ENCODE measurements around the gene S100A3.
"Not testable (repeated sequence)": the region's sequence is repeated elsewhere in the genome, so short reads cannot be mapped to it uniquely, and the experiment has no call there.

S100A3 gene, protein sequence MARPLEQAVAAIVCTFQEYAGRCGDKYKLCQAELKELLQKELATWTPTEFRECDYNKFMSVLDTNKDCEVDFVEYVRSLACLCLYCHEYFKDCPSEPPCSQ

DNA sequence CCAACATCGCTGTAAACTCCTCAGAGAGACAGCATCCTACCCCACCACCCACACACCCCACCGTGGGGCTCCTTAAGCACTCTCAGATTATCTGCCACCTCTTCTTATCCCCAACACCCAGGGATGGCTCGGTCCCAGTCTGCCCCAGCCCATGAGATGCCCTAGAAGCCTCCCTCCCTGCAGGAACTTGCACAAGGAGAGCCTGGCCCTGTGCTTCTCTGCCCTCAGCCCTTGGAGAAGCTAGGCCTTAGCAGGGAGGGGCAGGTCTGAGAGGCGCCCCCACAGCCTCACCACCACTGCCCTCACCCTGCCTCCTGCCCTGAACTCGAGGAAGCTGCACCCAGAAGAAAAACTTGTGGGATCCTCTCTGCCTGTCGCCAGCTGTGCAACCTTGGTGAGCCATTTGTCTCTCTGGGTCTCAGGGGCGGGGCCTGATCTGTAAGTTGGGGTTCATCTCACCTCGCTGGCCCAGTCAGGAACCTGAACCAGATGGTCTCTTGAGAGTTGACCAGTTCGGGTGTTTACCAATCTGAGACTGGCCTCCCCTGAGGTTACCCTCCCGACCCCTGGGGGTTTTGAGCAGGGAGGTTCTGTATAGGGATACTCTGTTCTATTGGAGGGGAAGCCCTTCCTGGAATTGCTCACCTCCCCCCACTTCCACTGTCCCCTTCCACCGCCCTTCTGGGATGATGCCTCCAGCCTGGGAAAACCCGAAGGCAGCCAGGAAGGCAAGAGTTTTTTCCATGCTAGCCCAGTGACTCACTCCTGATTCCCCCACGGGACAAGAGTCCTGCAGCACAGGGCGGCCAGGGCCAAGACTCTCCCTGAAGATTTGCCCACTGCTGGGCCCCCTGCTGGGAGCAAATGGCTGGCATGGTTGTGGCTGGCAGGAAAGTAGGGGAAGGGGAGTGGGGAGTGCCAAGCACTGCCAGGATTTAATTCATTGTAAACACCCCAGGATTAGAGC lies at the start of gene S100A3:
TSS of gene S100A3 (minus strand) at position 537 of the 967 bp plus-strand sequence. CDS start 773 bp downstream, outside the sequence.
- Mint-ChIP-seq H3K9me3 (no peaks in the 10 kb centered on the region), H3K27me3 (no peaks in the 10 kb centered on the region), H3K4me3 (no peak within 1 kb of the TSS), H3K36me3 (no peaks in the 10 kb centered on the region), H3K27ac (no peak within 1 kb of the TSS), H3K4me1 (peaks cover 37% of the 10 kb centered on the region)

DNA sequence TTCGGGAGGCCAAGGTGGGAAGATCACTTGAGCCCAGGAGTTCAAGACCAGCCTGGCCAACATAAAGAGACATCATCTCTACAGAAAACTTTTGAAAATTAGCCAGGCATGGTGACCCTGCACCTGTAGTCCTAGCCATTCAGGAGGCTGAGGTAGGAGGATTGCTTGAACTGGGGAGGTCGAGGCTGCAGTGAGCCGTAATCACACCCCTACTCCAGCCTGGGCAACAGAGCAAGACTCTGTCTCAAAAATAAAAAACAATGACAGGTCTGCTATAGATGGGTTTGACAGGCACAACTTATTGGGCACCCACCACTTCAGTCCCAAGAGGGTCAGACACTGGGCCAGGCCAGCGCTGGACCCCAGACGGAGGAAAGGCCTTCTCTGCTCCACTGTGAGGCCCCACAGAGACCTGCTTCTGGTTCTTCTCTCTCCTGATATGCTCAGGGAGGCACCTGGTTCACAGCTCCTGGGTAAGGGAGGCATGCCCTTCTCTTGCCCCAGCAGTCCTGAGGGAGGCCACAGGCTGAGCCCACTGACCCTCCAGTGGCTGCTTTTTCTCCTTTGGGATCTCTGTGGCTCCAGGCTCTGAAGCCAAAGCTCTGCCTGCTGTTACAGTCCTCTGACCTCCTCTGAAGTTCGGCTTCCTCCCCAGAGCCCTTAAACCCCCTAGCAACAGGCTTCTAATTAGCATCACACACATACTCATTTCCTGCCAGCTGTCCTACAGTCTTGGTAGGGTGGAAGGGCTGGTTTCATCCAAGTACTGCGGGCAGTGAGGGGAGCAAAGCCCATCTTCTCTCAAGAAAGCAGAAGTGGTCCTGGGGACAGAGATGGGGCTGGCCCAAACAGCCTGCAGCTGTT lies 49.5 kb upstream of the S100A3 start:
- Mint-ChIP-seq H3K9me3 (no peaks in the 10 kb centered on the region), H3K4me3 (no peak overlapping the region), H3K27ac (no peak overlapping the region), H3K27me3 (no peaks in the 10 kb centered on the region), H3K4me1 (peaks cover 15% of the 10 kb centered on the region), H3K36me3 (no peaks in the 10 kb centered on the region)

DNA sequence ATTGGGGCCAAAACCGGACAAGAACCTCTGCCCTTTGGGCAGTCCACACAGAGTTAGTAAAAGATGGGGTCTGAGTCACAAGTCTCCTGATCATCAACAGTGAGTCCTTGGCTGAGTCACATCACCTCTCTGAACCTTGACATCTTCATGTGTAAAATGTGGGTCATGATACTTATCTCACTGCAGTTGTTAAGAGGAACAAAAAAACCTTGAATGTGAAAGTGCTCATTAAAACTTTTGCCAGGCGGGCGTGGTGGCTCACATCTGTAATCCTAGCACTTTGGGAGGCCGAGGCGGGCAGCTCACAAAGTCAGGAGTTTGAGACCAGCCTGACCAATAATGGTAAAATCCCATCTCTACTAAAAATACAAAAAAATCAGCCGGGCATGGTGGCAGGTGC lies 48.1 kb upstream of the S100A3 start:
- no peak overlapping the region for H3K4me3 Mint-ChIP-seq
- H3K9me3 Mint-ChIP-seq, result no peaks in the 10 kb centered on the region
- no peak overlapping the region for H3K27ac Mint-ChIP-seq
- no peaks in the 10 kb centered on the region for H3K27me3 Mint-ChIP-seq
- H3K4me1 Mint-ChIP-seq, result peaks cover 9% of the 10 kb centered on the region
- no peaks in the 10 kb centered on the region for H3K36me3 Mint-ChIP-seq

DNA sequence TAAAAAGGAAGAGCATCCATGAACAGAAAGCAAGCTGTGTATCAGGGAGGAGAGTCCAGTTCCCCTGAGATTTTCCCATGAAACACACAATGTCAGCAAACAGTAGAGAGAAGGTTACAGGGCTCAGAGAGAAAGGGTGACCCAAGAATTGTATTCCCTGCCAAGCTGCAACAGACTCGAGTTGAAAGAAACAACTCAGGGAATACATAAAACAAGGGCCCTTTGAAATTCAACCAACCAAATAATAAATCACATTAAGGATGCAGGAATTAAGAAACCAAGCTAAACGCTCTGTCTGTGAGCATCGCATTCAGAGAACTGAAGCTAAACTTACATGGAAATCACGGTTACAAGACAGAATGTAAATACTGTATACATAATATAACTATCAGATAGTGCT lies 43.7 kb upstream of the S100A3 start:
- no peak overlapping the region for H3K4me3 Mint-ChIP-seq
- H3K27me3 Mint-ChIP-seq, result no peaks in the 10 kb centered on the region
- no peaks in the 10 kb centered on the region for H3K36me3 Mint-ChIP-seq
- no peaks in the 10 kb centered on the region for H3K4me1 Mint-ChIP-seq
- H3K27ac Mint-ChIP-seq, result no peak overlapping the region
- no peaks in the 10 kb centered on the region for H3K9me3 Mint-ChIP-seq

DNA sequence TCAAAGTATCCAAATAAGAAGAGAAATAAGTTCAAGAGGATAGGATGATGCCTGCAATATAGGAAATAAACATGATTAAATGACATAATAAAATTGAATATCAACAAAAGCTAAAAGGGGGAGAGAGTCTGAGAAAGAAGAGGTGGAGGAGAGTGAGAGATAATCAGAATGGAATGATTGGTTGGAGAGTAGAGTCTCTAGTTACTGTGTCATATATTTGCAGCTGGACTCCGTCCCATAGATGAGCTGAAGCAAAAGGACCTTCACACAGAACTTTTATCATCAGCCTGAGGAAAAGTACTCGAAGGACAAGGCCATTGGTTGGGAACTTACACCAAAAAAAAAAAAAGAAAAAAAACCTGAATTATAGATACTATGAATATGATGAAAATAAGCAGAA lies 39.4 kb upstream of the S100A3 start:
- no peaks in the 10 kb centered on the region for H3K4me1 Mint-ChIP-seq
- no peaks in the 10 kb centered on the region for H3K9me3 Mint-ChIP-seq
- no peak overlapping the region for H3K27ac Mint-ChIP-seq
- H3K36me3 Mint-ChIP-seq, result no peaks in the 10 kb centered on the region
- no peaks in the 10 kb centered on the region for H3K27me3 Mint-ChIP-seq
- no peak overlapping the region for H3K4me3 Mint-ChIP-seq

DNA sequence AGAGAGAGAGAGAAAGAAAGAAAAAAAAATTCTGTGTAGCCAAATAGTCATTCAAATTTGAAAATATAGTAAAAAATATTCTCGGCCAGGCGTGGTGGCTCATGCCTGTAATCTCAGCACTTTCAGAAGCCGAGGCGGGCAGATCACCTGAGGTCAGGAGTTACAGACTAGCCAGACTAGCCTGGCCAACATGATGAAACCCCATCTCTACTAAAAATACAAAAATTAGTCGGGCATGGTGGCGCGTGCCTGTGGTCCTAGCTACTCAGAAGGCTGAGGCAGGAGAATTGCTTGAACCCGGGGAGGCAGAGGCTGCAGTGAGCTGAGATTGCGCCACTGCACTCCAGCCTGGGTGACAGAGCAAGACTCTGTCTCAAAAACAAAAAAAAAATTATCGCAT lies 39.0 kb upstream of the S100A3 start:
- H3K9me3 Mint-ChIP-seq, H3K4me3 Mint-ChIP-seq, H3K27ac Mint-ChIP-seq, H3K36me3 Mint-ChIP-seq, H3K27me3 Mint-ChIP-seq, H3K4me1 Mint-ChIP-seq: not testable (repeated sequence)

DNA sequence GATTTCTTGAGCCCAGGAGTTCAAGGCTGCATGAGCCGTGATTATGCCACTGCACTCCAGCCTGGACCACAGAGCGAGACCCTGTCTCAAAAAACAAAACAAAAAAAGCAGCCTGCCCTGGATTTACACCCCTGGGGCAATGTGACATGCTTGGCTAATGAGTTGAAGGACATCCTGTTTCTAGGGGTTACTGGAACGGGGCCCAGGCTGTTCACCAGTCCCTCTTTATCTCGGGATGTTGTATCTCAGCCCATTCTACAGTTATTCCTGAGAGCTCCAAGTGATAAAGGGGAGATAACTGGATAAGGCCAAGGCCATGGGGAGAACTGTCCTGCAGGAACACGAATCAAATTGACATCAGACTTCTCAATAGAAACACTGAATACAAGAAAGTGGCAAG lies 38.3 kb upstream of the S100A3 start:
- Mint-ChIP-seq H3K27me3 (no peaks in the 10 kb centered on the region), H3K36me3 (no peaks in the 10 kb centered on the region), H3K4me3 (no peak overlapping the region), H3K4me1 (no peaks in the 10 kb centered on the region), H3K9me3 (no peaks in the 10 kb centered on the region), H3K27ac (no peak overlapping the region)

DNA sequence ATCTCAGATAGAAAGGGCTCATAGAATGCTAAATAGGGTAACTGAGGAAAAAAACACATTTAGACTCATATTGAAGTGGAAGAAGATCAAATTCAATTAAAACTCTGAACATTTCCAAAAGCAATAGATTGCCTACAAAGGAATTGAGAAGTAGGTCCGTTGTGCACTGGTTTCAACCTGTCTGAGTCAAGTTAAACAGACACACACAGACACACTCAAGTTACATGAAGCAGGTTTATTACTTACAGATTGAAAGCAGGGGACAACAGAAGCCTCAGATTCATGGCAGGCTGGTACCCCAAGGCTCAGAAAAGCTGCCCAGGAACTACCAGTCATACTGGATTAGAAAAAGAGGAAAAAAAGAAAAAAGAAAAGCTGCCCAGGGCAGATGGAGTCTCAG lies 37.3 kb upstream of the S100A3 start:
- Mint-ChIP-seq H3K27me3 (no peaks in the 10 kb centered on the region), H3K36me3 (no peaks in the 10 kb centered on the region), H3K27ac (no peak overlapping the region), H3K9me3 (no peaks in the 10 kb centered on the region), H3K4me3 (no peak overlapping the region), H3K4me1 (no peaks in the 10 kb centered on the region)

DNA sequence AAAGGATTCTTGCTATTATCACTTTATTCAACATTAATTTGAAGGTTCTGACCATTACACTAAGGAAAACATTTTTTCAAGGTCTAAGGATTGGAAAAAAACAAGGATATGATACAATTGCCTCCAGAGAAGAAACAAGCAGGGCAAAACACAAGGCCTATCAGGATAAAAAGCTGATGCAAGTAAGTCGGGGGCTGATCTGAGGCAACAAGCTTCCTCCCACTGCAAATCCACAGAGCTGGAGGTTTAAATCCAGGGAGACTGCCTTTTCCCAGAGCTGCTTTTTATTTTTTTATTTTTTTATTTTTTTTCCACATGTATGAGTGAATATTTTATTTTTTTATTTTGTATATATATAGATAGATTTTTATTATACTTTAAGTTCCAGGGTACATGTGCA lies 35.9 kb upstream of the S100A3 start:
- Mint-ChIP-seq H3K4me3 (no peak overlapping the region), H3K36me3 (no peaks in the 10 kb centered on the region), H3K27ac (no peak overlapping the region), H3K27me3 (no peaks in the 10 kb centered on the region), H3K9me3 (no peaks in the 10 kb centered on the region), H3K4me1 (no peaks in the 10 kb centered on the region)

DNA sequence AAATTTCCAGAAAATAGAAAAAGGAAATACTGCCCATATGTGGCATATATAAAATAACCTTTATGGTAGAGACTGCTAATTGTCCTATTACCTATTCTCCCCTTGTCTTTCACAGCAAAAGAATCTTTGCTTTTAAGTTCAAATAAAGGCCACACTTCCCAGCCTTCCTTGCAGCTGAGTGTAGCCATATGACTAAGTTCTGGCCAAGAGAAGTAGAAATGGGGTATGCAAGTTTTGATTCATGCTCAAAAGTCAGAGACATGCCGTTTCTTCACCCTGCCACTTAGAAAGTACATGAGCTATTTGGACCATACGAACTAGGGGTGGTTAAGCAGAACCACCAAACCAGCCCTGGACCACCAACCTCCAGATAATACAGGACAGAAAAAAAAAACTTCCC lies 34.9 kb upstream of the S100A3 start:
- H3K4me1 Mint-ChIP-seq, result no peaks in the 10 kb centered on the region
- no peak overlapping the region for H3K27ac Mint-ChIP-seq
- no peaks in the 10 kb centered on the region for H3K36me3 Mint-ChIP-seq
- no peaks in the 10 kb centered on the region for H3K27me3 Mint-ChIP-seq
- no peak overlapping the region for H3K4me3 Mint-ChIP-seq
- no peaks in the 10 kb centered on the region for H3K9me3 Mint-ChIP-seq

DNA sequence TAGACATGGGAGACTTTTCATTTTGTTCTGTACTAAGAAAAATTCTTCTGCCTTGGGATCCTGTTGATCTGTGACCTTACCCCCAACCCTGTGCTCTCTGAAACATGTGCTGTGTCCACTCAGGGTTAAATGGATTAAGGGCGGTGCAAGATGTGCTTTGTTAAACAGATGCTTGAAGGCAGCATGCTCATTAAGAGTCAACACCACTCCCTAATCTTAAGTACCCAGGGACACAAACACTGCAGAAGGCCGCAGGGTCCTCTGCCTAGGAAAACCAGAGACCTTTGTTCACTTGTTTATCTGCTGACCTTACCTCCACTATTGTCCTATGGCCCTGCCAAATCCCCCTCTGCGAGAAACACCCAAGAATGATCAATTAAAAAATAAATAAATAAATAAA lies 34.5 kb upstream of the S100A3 start:
- not testable (repeated sequence) for H3K27me3 Mint-ChIP-seq, H3K4me1 Mint-ChIP-seq, H3K9me3 Mint-ChIP-seq, H3K36me3 Mint-ChIP-seq, H3K4me3 Mint-ChIP-seq, H3K27ac Mint-ChIP-seq

DNA sequence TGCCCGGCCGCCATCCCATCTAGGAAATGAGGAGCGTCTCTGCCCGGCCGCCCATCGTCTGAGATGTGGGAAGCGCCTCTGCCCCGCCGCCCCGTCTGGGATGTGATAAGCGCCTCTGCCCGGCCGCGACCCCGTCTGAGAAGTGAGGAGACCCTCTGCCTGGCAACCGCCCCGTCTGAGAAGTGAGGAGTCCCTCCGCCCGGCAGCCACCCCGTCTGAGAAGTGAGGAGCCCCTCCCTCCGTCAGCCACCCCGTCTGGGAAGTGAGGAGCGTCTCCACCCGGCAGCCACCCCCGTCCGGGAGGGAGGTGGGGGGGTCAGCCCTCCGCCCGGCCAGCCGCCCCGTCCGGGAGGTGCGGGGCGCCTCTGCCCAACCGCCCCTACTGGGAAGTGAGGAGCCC lies 33.8 kb upstream of the S100A3 start:
- H3K4me3 Mint-ChIP-seq, H3K9me3 Mint-ChIP-seq, H3K27ac Mint-ChIP-seq, H3K36me3 Mint-ChIP-seq, H3K4me1 Mint-ChIP-seq, H3K27me3 Mint-ChIP-seq: not testable (repeated sequence)

DNA sequence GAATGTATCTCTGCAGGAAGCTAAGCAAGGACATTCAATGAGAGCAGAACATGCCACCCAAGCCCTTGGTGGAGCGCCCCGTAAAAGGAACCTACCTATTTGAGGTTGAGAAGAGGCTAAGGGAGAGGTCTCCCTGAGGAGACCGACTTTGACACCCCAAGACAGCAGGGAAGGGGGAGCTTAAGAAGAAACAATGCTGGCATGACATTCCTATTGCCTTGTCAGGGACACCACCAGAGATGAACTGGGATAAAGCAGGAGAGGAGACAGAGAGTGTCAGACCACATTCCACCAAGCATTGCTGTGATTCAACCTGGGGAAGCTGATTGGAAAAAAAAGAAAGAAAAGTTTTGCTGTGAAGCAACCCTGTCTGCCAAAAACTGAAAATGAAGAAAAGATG lies 29.9 kb upstream of the S100A3 start:
- no peak overlapping the region for H3K27ac Mint-ChIP-seq
- peaks cover 7% of the 10 kb centered on the region for H3K27me3 Mint-ChIP-seq
- H3K4me3 Mint-ChIP-seq, result no peak overlapping the region
- no peaks in the 10 kb centered on the region for H3K36me3 Mint-ChIP-seq
- no peaks in the 10 kb centered on the region for H3K9me3 Mint-ChIP-seq
- no peaks in the 10 kb centered on the region for H3K4me1 Mint-ChIP-seq

DNA sequence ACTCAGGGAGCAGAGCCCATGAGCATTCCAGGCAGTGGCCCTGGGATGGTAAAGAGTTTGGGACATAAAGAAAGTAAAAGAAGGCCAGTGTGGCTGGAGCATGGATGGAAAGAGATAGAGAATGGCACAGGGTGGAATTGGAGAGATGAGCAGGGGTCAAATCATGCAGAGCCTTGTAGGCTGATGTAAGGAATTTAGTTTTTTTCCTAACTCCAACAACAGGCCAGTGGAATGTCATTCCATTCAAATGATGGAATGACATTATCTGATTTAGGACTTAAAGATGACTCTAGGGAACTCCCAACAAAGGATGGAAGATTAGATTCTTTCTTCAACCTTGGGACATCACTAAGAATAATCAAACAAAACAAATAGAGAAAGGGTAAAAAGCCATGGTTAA lies 29.4 kb upstream of the S100A3 start:
- H3K27me3 Mint-ChIP-seq, result peaks cover 7% of the 10 kb centered on the region
- no peak overlapping the region for H3K4me3 Mint-ChIP-seq
- H3K36me3 Mint-ChIP-seq, result no peaks in the 10 kb centered on the region
- no peaks in the 10 kb centered on the region for H3K9me3 Mint-ChIP-seq
- H3K27ac Mint-ChIP-seq, result peak overlapping the region; percentile 66
- H3K4me1 Mint-ChIP-seq, result peaks cover 3% of the 10 kb centered on the region

DNA sequence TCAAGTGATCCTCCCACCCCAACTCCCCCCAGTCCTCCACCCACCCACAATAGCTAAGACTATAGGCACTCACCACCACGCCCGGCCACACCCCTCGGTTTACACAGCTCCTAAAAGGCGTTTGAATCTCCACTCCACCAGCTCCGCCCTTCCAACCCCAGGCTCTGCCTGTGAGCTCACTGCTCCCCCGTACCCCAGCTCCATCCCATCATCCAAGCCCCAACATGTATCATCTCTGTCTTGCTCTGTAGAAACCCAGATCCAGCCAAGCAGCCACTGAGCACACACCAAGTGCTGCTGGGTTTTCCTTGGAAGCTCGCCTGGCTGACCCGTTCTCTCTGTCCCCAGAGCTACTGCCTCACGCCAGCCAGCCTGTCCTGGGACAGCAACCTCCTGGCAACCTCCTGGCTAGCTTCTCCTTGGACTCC lies 28.6 kb upstream of the S100A3 start:
- Mint-ChIP-seq H3K27ac (no peak overlapping the region), H3K9me3 (no peaks in the 10 kb centered on the region), H3K36me3 (no peaks in the 10 kb centered on the region), H3K4me3 (no peak overlapping the region), H3K4me1 (peaks cover 11% of the 10 kb centered on the region), H3K27me3 (peaks cover 7% of the 10 kb centered on the region)

DNA sequence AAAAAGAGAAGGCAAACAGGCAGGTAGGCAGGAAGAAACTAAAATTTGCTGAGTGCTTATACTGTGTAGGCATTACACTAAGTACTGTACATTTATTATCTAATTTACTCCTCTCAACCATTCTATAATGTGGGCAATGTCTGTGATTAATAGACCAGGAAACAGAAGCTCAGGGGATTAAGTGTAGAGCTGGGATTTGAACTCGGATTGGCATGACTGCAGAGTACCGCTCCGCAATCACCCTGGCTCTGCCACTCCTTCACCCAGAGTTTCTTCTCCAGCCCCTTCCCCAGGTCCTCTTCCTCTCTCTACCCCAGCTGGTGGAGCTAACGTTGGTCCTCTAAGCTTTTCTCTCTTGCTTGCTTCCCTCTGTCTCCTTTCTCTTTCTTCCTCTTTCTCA lies 28.1 kb upstream of the S100A3 start:
- Mint-ChIP-seq H3K4me1 (peaks cover 16% of the 10 kb centered on the region), H3K27me3 (peaks cover 7% of the 10 kb centered on the region), H3K36me3 (no peaks in the 10 kb centered on the region), H3K27ac (no peak overlapping the region), H3K4me3 (no peak overlapping the region), H3K9me3 (no peaks in the 10 kb centered on the region)

Measured in activated naive CD4-positive, alpha-beta T cell treated with anti-CD3 and anti-CD28 coated beads, Interleukin-2, amount 50 U/mL, for 24 hours (primary cell).